Activated CD4-positive, alpha-beta T cell treated with anti-CD3 and anti-CD28 coated beads, Interleukin-2, amount 10 ng/mL, durations not matched to agents 7 days and 5 days (primary cell): ENCODE measurements around the gene METRN. TPM values are rescaled to one million over a fixed set of nuclear protein-coding genes. Genes with fewer than 3 reads are reported as not detected.
"Not testable (repeated sequence)": the region's sequence is repeated elsewhere in the genome, so short reads cannot be mapped to it uniquely, and the experiment has no call there.

Source experiments
- CTCF ChIA-PET: fragments of 350-600 bp; sonication (Branson Sonifier 250); formaldehyde crosslinking; loops from one replicate; lab custom pipeline; 2021; ENCODE audit warnings: antibody characterized with exemption; lab: Charles Lee
- POLR2A ChIA-PET: fragments of 350-600 bp; sonication (Branson Sonifier 250); formaldehyde crosslinking; loops from one replicate; lab custom pipeline; 2021; ENCODE audit warnings: antibody characterized with exemption; lab: Charles Lee
- DNase-seq: peaks from one replicate; pipeline ENCODE4 v3.0.0-alpha.2; 2020
- H3K27ac Mint-ChIP-seq: one replicate; pipeline ENCODE4 v1.8.0; 2021; ENCODE audit warnings: mild to moderate bottlenecking, moderate library complexity, mixed read lengths
- H3K27me3 Mint-ChIP-seq: one replicate; pipeline ENCODE4 v1.8.0; 2021; ENCODE audit warnings: mixed read lengths
- H3K36me3 Mint-ChIP-seq: one replicate; pipeline ENCODE4 v1.8.0; 2021; ENCODE audit warnings: low read depth, mixed read lengths
- H3K4me1 Mint-ChIP-seq: one replicate; pipeline ENCODE4 v1.8.0; 2021; ENCODE audit warnings: mixed read lengths
- H3K4me3 Mint-ChIP-seq: one replicate; pipeline ENCODE4 v1.8.0; 2021; ENCODE audit warnings: mild to moderate bottlenecking, moderate library complexity, mixed read lengths
- H3K9me3 Mint-ChIP-seq: one replicate; pipeline ENCODE4 v1.8.0; 2021; ENCODE audit warnings: mixed read lengths
- total RNA-seq, 2 experiments: library from RNA; stranded (reverse); gene quantifications; one replicate each; pipeline ENCODE4 v1.2.3, GENCODE V29; 2021

The METRN gene
- total RNA-seq, 2 experiments from 2014 or later = 2.5 to 3.0 TPM

- Mint-ChIP-seq H3K27me3 (no peaks in the 10 kb centered on the region), H3K9me3 (no peaks in the 10 kb centered on the region), H3K27ac (no peak overlapping the region), H3K4me3 (no peak overlapping the region), H3K36me3 (no peaks in the 10 kb centered on the region), H3K4me1 (peaks cover 12% of the 10 kb centered on the region)
- no peak for DNase-seq
- CTCF ChIA-PET = interaction anchor here (0.6 to 1.7 kb wide), 3 partner anchors 23 to 1403 kb away, joined by 3 to 4 read pairs (median 4); partner anchors contain the start of gene ANTKMT
- POLR2A ChIA-PET = no interaction called here
These were observed 29.0 kb downstream of the METRN start for GRCh38 chr16:743794-744500.

GRCh38 chr16:745739-746138, 30.8 kb downstream of the METRN start:
- Mint-ChIP-seq H3K9me3 (no peaks in the 10 kb centered on the region), H3K27ac (no peak overlapping the region), H3K27me3 (no peaks in the 10 kb centered on the region), H3K4me1 (peaks cover 3% of the 10 kb centered on the region), H3K4me3 (no peak overlapping the region), H3K36me3 (no peaks in the 10 kb centered on the region)
- CTCF ChIA-PET = no interaction called here
- POLR2A ChIA-PET = no interaction called here
- no peak for DNase-seq

GRCh38 chr16:746637-747036, 31.7 kb downstream of the METRN start:
- Mint-ChIP-seq H3K27ac (no peak overlapping the region), H3K4me3 (no peak overlapping the region), H3K4me1 (peaks cover 1% of the 10 kb centered on the region), H3K9me3 (no peaks in the 10 kb centered on the region), H3K27me3 (no peaks in the 10 kb centered on the region), H3K36me3 (no peaks in the 10 kb centered on the region)
- CTCF ChIA-PET = no interaction called here
- no peak for DNase-seq
- POLR2A ChIA-PET = no interaction called here

GRCh38 chr16:747978-748746, 33.2 kb downstream of the METRN start:
- POLR2A ChIA-PET = no interaction called here
- H3K4me3 Mint-ChIP-seq = no peak overlapping the region
- H3K27me3 Mint-ChIP-seq = no peaks in the 10 kb centered on the region
- no peak for DNase-seq
- no peaks in the 10 kb centered on the region for H3K36me3 Mint-ChIP-seq
- no peak overlapping the region for H3K27ac Mint-ChIP-seq
- H3K9me3 Mint-ChIP-seq = no peaks in the 10 kb centered on the region
- CTCF ChIA-PET = interaction anchor here (1.0 to 1.4 kb wide), 2 partner anchors 8 to 40 kb away, joined by 4 to 6 read pairs; partner anchors contain the start of genes CHTF18, CIAO3 and RPUSD1
- no peaks in the 10 kb centered on the region for H3K4me1 Mint-ChIP-seq

- Mint-ChIP-seq H3K4me3 (no peak overlapping the region), H3K36me3 (no peaks in the 10 kb centered on the region), H3K9me3 (no peaks in the 10 kb centered on the region), H3K27ac (no peak overlapping the region), H3K27me3 (no peaks in the 10 kb centered on the region), H3K4me1 (no peaks in the 10 kb centered on the region)
- DNase-seq = no peak
- CTCF ChIA-PET = interaction anchor here (0.6 to 1.4 kb wide), 5 partner anchors 9 to 1529 kb away, joined by 4 to 7 read pairs (median 6); partner anchors contain the start of genes CHTF18, CIAO3 and RPUSD1
- POLR2A ChIA-PET = no interaction called here
These were observed 34.1 kb downstream of the METRN start for GRCh38 chr16:749010-749409.

GRCh38 chr16:750485-750884, 35.6 kb downstream of the METRN start:
- H3K27ac Mint-ChIP-seq = no peak overlapping the region
- peaks cover 2% of the 10 kb centered on the region for H3K27me3 Mint-ChIP-seq
- no peaks in the 10 kb centered on the region for H3K36me3 Mint-ChIP-seq
- no peak for DNase-seq
- POLR2A ChIA-PET = no interaction called here
- H3K4me3 Mint-ChIP-seq = no peak overlapping the region
- H3K9me3 Mint-ChIP-seq = no peaks in the 10 kb centered on the region
- H3K4me1 Mint-ChIP-seq = peaks cover 3% of the 10 kb centered on the region
- CTCF ChIA-PET = interaction anchor here (0.7 to 1.7 kb wide), 3 partner anchors 9 to 28 kb away, joined by 3 to 4 read pairs (median 4); no protein-coding TSS in a partner anchor

GRCh38 chr16:751152-752006, 36.5 kb downstream of the METRN start:
- Mint-ChIP-seq H3K27ac (no peak overlapping the region), H3K4me3 (no peak overlapping the region), H3K36me3 (no peaks in the 10 kb centered on the region), H3K4me1 (peaks cover 3% of the 10 kb centered on the region), H3K27me3 (peaks cover 4% of the 10 kb centered on the region), H3K9me3 (no peaks in the 10 kb centered on the region)
- CTCF ChIA-PET = interaction anchor here (1.0 to 1.7 kb wide), 2 partner anchors 13 to 28 kb away, joined by 3 to 4 read pairs; no protein-coding TSS in a partner anchor
- no peak for DNase-seq
- POLR2A ChIA-PET = no interaction called here

- CTCF ChIA-PET = no interaction called here
- Mint-ChIP-seq H3K4me3 (no peak overlapping the region), H3K27me3 (peaks cover 7% of the 10 kb centered on the region), H3K36me3 (no peaks in the 10 kb centered on the region), H3K4me1 (peaks cover 3% of the 10 kb centered on the region), H3K9me3 (no peaks in the 10 kb centered on the region), H3K27ac (no peak overlapping the region)
- POLR2A ChIA-PET = no interaction called here
- DNase-seq = no peak
These were observed 37.0 kb downstream of the METRN start for GRCh38 chr16:752007-752312.

GRCh38 chr16:754121-754607, 39.2 kb downstream of the METRN start:
- CTCF ChIA-PET, H3K4me3 Mint-ChIP-seq, POLR2A ChIA-PET: not testable (repeated sequence)

GRCh38 chr16:754656-755055, 39.7 kb downstream of the METRN start:
- no peaks in the 10 kb centered on the region for H3K9me3 Mint-ChIP-seq
- POLR2A ChIA-PET = no interaction called here
- H3K27me3 Mint-ChIP-seq = peaks cover 7% of the 10 kb centered on the region
- H3K36me3 Mint-ChIP-seq = no peaks in the 10 kb centered on the region
- H3K4me1 Mint-ChIP-seq = peaks cover 3% of the 10 kb centered on the region
- no peak overlapping the region for H3K4me3 Mint-ChIP-seq
- no peak overlapping the region for H3K27ac Mint-ChIP-seq
- CTCF ChIA-PET = no interaction called here
- no peak for DNase-seq

More at GRCh38 chr16:754121-754607, 39.2 kb downstream of the METRN start:
- not testable (repeated sequence) for H3K36me3 Mint-ChIP-seq, H3K27ac Mint-ChIP-seq, H3K27me3 Mint-ChIP-seq, DNase-seq, H3K4me1 Mint-ChIP-seq, H3K9me3 Mint-ChIP-seq

GRCh38 chr16:756428-756827, 41.5 kb downstream of the METRN start:
- no peak for DNase-seq
- POLR2A ChIA-PET = interaction anchor here (0.6 kb wide), 1 partner anchor 35 kb away, joined by 4 read pairs; the partner anchor contains the start of gene ANTKMT
- peaks cover 3% of the 10 kb centered on the region for H3K4me1 Mint-ChIP-seq
- H3K4me3 Mint-ChIP-seq = no peak overlapping the region
- no peak overlapping the region for H3K27ac Mint-ChIP-seq
- H3K36me3 Mint-ChIP-seq = no peaks in the 10 kb centered on the region
- CTCF ChIA-PET = interaction anchor here (0.8 kb wide), 1 partner anchor 16 kb away, joined by 3 read pairs; the partner anchor contains the start of gene CIAO3
- H3K27me3 Mint-ChIP-seq = peaks cover 7% of the 10 kb centered on the region
- no peaks in the 10 kb centered on the region for H3K9me3 Mint-ChIP-seq

- H3K36me3 Mint-ChIP-seq = no peaks in the 10 kb centered on the region
- POLR2A ChIA-PET = no interaction called here
- no peaks in the 10 kb centered on the region for H3K9me3 Mint-ChIP-seq
- H3K27me3 Mint-ChIP-seq = peaks cover 7% of the 10 kb centered on the region
- DNase-seq = no peak
- H3K4me3 Mint-ChIP-seq = no peak overlapping the region
- peaks cover 3% of the 10 kb centered on the region for H3K4me1 Mint-ChIP-seq
- no peak overlapping the region for H3K27ac Mint-ChIP-seq
- CTCF ChIA-PET = no interaction called here
These were observed 44.4 kb downstream of the METRN start for GRCh38 chr16:759110-759910.
